Testis (tissue), 3 donors: ENCODE data around the gene SLC4A2. TPM values are rescaled to one million over a fixed set of nuclear protein-coding genes. Genes with fewer than 3 reads are reported as not detected.

Experiments used
- DNase-seq: peaks from one replicate; pipeline ENCODE4 v3.0.0-alpha.2; 2019
- H3K27ac ChIP-seq, 2 donors: fragments of 200-600 bp; sonication (generic); one replicate each; pipeline ENCODE4 v1.5.1; 2019
- H3K27me3 ChIP-seq: fragments of 200-600 bp; sonication (generic); one replicate; pipeline ENCODE4 v1.5.1; 2019
- H3K36me3 ChIP-seq: fragments of 200-600 bp; sonication (generic); one replicate; pipeline ENCODE4 v1.5.1; 2017; ENCODE audit warnings: low read depth; ENCODE audit errors: missing control alignments
- H3K4me1 ChIP-seq: fragments of 200-600 bp; sonication (generic); one replicate; pipeline ENCODE4 v1.5.1; 2019
- H3K4me3 ChIP-seq, 2 donors: fragments of 200-600 bp; sonication (generic); one replicate each; pipeline ENCODE4 v1.5.1; 2017 to 2019
- H3K9me3 ChIP-seq: fragments of 200-600 bp; sonication (generic); one replicate; pipeline ENCODE4 v1.5.1; 2017
- POLR2A ChIP-seq: fragments of 450-650 bp; IDR thresholded peaks from one replicate; pipeline ENCODE4 v1.6.1; 2017; ENCODE audit warnings: antibody characterized with exemption, mild to moderate bottlenecking, moderate library complexity
- WGBS, 2 donors: methylation state at CpG; one replicate each; pipeline ENCODE4 v1.1.5; 2018; 5-methylcytosine and 5-hydroxymethylcytosine counted together
- intact Hi-C: fragments of 100-400 bp; cut with DNase I; formaldehyde crosslinking; loops from one replicate; pipeline ENCODE4 v1.15.1; 2023; ENCODE audit warnings: low total_unique reads
- polyA plus RNA-seq: library from polyadenylated mRNA; stranded (reverse); fragments of 350-450 nt; fragmentation: Illumina TruSeq; extraction: RNeasy Lipid Tissue Mini Kit (QIAGEN cat#74804); gene quantifications from one replicate; pipeline ENCODE4 v1.2.3, GENCODE V29; 2014; ENCODE audit warnings: low read depth, low replicate concordance; ENCODE audit not compliant: insufficient read depth
- total RNA-seq, 2 donors: library from RNA; depleted of rRNA; stranded (reverse); fragments of >200 nt; gene quantifications; one replicate each; pipeline ENCODE4 v1.2.3, GENCODE V29; 2016
- TF ChIP-seq, protein P1 (sequence below), 3 experiments: fragments of 450-650 bp in 2 of 3; fragments of 200-600 bp in 1 of 3; sonication (generic) in 1 of 3; IDR thresholded peaks; one replicate each; pipeline ENCODE4 v1.5.1; 2016 to 2019; ENCODE audit warnings: antibody characterized with exemption in 3 of 3, mild to moderate bottlenecking in 2 of 3, moderate library complexity in 1 of 3

SLC4A2 gene
- total and polyA plus RNA-seq, 3 donors from 2014 or later = 68.9 to 153 (median 147) TPM

DNA sequence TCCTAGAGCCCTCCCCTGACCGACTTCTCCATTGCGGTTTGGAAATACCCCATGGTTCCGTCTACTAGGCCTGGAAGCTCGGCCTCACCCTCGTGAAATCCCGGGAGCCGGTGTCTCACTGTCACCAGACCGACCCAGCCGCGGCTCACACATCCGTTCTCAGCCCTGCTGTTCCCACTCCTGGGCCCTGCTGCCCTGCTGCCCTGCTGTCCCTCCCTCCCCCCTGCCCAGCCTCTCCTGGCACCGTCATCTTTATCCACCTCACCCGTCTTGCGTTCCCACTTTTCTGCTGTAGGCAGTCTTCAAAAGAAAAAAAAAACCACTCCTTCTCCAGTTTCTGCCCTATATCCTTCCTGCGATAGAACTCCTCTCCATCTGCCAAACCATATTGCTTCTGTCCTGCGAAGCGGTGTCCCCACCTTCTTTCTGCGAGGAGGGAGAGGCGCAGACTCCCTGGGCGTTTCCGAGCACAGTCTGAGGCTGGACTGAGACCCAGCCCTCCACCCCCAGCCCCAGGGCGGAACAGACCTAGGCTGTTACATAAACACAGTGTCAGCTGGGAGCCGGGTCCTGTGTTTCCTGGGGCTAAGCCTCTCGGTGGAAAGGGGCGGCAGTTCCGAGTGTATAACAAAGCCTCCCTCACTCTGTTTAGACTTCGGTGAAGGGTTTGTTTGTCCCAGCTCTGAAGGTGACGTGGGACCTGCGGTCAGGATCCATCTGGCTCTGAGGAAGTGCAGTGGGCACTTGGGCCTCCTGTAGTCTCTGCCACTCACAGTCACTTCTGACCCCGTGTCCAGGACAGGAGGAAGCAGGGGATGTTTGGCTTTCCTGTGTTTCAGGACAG is 29.7 kb downstream of the SLC4A2 start:
- 30 to 48% methylated on average over 30 of the region's 30 CpGs for WGBS, 2 donors

DNA sequence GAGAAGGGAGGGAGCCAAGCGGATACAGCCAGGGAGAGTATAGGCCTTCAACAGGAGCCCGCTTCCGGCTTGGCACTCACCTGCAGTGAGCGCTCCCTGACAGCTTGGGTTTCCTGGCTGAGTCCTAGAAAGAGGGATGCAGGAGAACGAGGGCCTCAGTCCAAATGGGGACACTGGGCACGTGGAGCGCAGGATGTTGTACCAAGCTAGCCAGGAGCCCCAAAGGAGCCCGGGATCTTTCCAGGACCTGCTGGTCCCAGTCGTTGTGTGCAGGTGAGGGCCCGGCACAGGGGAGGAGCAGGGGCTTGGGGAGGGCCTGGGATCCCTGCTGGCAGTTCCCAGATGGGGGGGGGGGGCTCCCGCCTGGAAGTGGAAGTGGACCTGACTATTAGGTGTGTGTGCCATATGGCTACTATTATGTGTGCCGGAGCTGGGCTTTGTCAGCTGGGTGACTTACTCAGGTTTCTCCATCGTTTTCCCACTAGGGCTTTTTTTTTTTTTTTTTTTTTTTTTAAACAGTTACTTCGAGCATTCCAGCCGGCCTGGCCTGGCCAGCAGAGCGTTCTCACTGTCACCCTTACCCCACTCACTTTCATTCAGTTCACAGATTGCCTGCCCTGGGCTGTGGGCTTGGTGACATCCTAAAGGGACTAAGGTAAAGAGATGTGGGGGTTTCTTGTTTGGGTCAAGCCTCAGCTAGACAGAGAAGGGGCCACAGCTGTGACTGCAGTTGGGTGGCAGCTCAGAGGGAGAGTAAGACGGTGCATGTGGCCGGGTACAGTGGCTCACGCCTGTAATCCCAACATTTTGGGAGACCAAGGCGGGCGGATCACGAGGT is 30.7 kb downstream of the SLC4A2 start:
- intact Hi-C loops = no loop called here
- H3K4me3 ChIP-seq = no peak overlapping the region
- TF ChIP-seq POLR2A = no peak
- TF ChIP-seq, protein P1, sequence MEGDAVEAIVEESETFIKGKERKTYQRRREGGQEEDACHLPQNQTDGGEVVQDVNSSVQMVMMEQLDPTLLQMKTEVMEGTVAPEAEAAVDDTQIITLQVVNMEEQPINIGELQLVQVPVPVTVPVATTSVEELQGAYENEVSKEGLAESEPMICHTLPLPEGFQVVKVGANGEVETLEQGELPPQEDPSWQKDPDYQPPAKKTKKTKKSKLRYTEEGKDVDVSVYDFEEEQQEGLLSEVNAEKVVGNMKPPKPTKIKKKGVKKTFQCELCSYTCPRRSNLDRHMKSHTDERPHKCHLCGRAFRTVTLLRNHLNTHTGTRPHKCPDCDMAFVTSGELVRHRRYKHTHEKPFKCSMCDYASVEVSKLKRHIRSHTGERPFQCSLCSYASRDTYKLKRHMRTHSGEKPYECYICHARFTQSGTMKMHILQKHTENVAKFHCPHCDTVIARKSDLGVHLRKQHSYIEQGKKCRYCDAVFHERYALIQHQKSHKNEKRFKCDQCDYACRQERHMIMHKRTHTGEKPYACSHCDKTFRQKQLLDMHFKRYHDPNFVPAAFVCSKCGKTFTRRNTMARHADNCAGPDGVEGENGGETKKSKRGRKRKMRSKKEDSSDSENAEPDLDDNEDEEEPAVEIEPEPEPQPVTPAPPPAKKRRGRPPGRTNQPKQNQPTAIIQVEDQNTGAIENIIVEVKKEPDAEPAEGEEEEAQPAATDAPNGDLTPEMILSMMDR (IDR thresholded peaks at IDR 0.05) = no peak
- H3K36me3 ChIP-seq = no peaks in the 10 kb centered on the region
- H3K27me3 ChIP-seq = no peaks in the 10 kb centered on the region
- DNase-seq = no peak
- H3K4me1 ChIP-seq = peaks cover 32% of the 10 kb centered on the region
- H3K9me3 ChIP-seq = no peaks in the 10 kb centered on the region
- peak overlapping the region; percentile 70 to 84 for H3K27ac ChIP-seq
- WGBS, 2 donors = 70 to 75% methylated on average over 19 to 22 of the region's 22 CpGs

More for the DNA sequence above, 29.7 kb downstream of the SLC4A2 start:
- Histone ChIP-seq H3K27ac (peak overlapping the region; percentile 70 to 84), H3K36me3 (no peaks in the 10 kb centered on the region), H3K9me3 (no peaks in the 10 kb centered on the region), H3K4me3 (no peak overlapping the region), H3K27me3 (no peaks in the 10 kb centered on the region), H3K4me1 (peaks cover 32% of the 10 kb centered on the region)
- intact Hi-C loops = no loop called here
- TF ChIP-seq, protein P1 (IDR thresholded peaks at IDR 0.05) = no peak
- TF ChIP-seq POLR2A = no peak
- peak; percentile 73 for DNase-seq

DNA sequence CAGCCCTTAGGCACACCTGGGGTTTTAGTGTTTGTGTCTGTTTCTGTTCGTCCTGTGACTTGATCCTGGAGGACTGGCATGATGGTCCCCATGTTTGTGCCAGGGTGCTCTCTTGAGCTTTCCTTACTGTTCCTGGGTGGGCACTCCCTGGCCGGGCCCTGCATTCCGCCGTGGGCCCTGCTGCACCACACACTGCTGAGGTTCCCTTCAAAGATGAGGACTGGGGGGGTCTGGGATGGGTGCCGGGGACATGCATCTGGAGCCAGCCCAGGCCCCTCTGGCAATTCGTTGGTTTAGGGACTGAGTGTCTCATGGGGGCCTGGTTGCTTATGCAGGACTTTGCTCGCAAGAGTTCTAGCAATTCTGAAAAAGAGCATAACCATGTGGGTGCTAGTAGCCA is 31.6 kb downstream of the SLC4A2 start:
- intact Hi-C loops = no loop called here
- H3K9me3 ChIP-seq = no peaks in the 10 kb centered on the region
- no peaks in the 10 kb centered on the region for H3K27me3 ChIP-seq
- H3K36me3 ChIP-seq = no peaks in the 10 kb centered on the region
- no peak for DNase-seq
- H3K27ac ChIP-seq = no peak overlapping the region
- TF ChIP-seq, protein P1 (IDR thresholded peaks at IDR 0.05) = no peak
- TF ChIP-seq POLR2A = no peak
- WGBS, 2 donors = 90 to 93% methylated on average over 4 to 7 of the region's 7 CpGs
- H3K4me3 ChIP-seq = no peak overlapping the region
- peaks cover 26% of the 10 kb centered on the region for H3K4me1 ChIP-seq

DNA sequence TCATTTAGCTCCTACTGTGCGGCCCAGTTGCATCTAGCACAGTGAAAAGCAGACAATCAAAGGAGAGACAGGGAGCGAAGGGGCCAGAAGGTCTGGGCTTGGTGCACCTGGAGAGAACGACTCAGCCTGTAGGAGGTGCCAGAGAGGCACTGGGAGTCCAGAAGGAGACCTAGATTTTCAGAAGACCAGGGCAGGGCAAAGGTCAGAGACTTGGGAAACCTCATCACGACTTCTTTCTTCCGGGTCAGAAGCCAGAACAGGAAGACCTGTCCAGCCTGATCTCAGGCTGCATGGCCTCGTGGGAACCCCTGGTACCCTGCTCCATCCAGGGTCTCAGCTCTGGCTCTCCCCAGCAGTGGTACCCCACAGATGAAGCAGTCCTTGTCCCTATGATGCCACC is 32.0 kb downstream of the SLC4A2 start:
- Histone ChIP-seq H3K9me3 (no peaks in the 10 kb centered on the region), H3K36me3 (no peaks in the 10 kb centered on the region), H3K4me3 (no peak overlapping the region), H3K27me3 (no peaks in the 10 kb centered on the region), H3K27ac (no peak overlapping the region), H3K4me1 (peaks cover 26% of the 10 kb centered on the region)
- 64 to 65% methylated on average over 5 to 6 of the region's 6 CpGs for WGBS, 2 donors
- DNase-seq = no peak
- TF ChIP-seq POLR2A = no peak
- TF ChIP-seq, protein P1 (IDR thresholded peaks at IDR 0.05) = peak in 2 of 3 experiments; percentile 13 to 27
- intact Hi-C loops = no loop called here
